Cardiac atrium fibroblast (primary cell): ENCODE results near the gene ZMAT1. TPM values are rescaled to one million over a fixed set of nuclear protein-coding genes. Genes with fewer than 3 reads are reported as not detected.

ENCODE experiments used
- total RNA-seq: library from RNA; depleted of rRNA; stranded (reverse); fragments of >200 nt; gene quantifications from 2 replicates; pipeline ENCODE4 v1.2.3, GENCODE V29; 2015

Gene ZMAT1
- total RNA-seq = not detected in 2 replicates

DNA sequence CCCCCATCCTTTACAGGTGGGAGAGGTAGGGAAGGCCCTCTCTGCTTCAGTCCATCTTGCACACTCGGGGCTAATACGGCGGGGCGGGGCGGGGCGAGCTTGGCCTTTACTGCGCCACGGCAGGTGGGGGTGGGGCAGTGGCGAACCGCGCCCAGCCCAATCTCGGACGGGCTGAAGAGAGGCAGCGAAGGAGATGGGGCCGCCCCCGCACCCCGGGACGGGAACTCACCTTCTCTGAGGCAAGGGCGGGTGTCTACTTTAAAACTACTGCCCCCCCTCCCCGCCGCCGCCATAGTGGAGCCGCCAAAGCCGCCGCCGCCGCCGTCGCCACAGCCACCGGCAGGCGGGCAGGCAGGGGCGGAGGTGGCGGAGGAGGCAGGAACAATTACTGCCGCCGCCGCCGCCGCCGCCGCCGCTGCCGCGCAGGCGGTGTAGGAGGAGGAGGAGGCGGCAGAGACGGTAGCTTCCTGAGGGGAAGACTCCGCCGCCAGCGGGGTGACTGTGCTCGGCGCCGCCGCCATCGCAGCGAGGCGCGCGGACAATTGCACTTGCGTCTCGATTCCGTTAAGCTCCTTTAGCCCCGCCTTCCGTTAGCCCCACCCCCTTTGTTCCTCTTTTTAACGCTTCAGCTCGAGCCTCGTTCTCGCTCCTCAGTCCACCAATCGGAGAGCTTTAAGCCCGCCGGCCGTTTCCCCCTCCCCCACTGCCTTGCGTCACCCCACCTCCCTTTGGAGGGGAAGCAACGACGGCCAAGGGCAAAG, at the start of gene ZMAT1:
ZMAT1 (minus strand) TSS at position 540 of the 761 bp plus-strand sequence; CDS start at position 521, 19 bp downstream.

Other genes with a start within 250 kb of the ZMAT1 start
- gene TCEAL2, start 193.7 kb upstream of the ZMAT1 start, total RNA-seq = not detected in 2 replicates
- gene TCEAL6, start 210.5 kb upstream of the ZMAT1 start, total RNA-seq = not detected in 2 replicates
- gene BEX5, start 223.9 kb upstream of the ZMAT1 start, total RNA-seq = not detected in 2 replicates